GM23248 (cell line): Measurements from ENCODE around the gene USP1.

Experiments
- EZH2 ChIP-seq: fragments of 200-600 bp; sonication (generic); IDR thresholded peaks from 2 replicates; pipeline ENCODE4 v1.6.1; 2018; ENCODE audit warnings: antibody characterized with exemption, mild to moderate bottlenecking; ENCODE audit not compliant: insufficient read depth, poor library complexity, severe bottlenecking
- EZH2phosphoT487 ChIP-seq: fragments of 200-600 bp; sonication (generic); IDR thresholded peaks from 2 replicates; pipeline ENCODE4 v1.6.1; 2018; ENCODE audit warnings: antibody characterized with exemption, moderate library complexity, mild to moderate bottlenecking, low read depth; ENCODE audit not compliant: insufficient read depth

GRCh38 chr1:62439652-62440371, 3.0 kb downstream of the USP1 start:
- TF ChIP-seq EZH2phosphoT487, result no peak
- TF ChIP-seq EZH2, result no peak
